Activated CD4-positive, alpha-beta T cell treated with anti-CD3 and anti-CD28 coated beads for 48 hours (primary cell): ENCODE measurements around the gene KDM4B.

Source experiments
- DNase-seq: peaks from one replicate; pipeline ENCODE4 v3.0.0-alpha.2; 2020

KDM4B gene

DNA sequence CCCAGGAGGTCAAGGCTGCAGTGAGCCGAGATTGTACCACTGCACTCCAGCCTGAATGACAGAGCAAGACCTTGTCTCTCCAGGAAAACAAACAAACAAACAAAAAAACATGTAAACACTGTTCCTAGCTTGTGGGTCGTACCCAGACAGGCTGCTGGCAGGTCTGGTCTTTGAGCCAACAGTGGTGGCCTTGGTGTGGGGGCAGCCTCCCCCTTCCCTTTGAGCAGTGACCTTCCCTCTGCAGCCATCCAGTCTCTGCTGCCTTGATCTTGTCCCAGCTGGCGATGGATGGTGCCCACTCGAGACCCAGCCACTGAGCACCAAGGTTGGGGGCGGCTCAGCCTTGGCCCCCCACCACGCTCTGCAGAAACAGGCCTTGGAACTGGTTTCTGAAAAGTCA lies 143.3 kb downstream of the KDM4B start:
- no peak for DNase-seq

DNA sequence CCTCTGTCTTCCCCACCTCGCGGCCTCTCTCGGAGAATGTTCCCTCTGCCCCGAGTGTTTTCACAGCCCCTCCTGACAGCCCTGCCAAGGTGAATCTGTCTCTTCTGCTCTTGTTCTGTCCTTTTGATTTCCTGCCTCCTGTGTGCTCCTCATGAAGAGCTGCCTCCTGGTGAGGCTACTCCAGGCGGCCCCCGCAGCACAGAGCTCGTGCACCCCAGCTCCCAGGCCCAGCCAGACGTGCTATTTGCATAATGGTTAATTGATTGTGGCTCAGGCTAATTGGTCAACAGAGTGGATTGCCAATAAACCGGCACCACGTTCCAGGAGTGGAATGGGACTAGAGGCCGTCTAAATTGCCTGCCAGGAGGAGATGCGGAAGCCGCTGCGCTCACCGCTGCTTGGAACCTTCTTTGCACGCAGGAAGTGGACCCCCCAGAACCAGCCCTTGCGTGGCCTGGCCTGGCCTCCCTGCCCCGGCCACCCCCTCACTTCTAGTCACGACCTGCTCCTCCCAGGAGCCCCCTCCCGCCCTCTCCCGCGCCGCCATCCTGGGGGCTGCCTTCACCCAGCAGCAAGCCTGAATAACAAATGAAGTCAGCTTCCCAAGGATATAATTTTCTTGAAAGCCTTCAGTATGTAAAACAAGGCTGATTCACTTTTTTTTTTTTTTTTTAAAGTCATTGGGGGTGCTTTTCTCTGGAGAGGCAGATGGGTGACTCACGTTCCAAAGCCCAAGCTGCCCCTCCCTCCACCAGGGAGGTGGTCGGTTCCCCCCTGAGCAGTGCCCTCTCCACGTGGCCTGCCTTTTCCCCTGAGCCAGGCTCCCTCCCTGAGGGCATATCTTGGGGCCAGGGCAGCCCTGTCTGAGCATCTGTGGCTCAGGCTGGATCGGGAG lies 144.0 kb downstream of the KDM4B start:
- no peak for DNase-seq

DNA sequence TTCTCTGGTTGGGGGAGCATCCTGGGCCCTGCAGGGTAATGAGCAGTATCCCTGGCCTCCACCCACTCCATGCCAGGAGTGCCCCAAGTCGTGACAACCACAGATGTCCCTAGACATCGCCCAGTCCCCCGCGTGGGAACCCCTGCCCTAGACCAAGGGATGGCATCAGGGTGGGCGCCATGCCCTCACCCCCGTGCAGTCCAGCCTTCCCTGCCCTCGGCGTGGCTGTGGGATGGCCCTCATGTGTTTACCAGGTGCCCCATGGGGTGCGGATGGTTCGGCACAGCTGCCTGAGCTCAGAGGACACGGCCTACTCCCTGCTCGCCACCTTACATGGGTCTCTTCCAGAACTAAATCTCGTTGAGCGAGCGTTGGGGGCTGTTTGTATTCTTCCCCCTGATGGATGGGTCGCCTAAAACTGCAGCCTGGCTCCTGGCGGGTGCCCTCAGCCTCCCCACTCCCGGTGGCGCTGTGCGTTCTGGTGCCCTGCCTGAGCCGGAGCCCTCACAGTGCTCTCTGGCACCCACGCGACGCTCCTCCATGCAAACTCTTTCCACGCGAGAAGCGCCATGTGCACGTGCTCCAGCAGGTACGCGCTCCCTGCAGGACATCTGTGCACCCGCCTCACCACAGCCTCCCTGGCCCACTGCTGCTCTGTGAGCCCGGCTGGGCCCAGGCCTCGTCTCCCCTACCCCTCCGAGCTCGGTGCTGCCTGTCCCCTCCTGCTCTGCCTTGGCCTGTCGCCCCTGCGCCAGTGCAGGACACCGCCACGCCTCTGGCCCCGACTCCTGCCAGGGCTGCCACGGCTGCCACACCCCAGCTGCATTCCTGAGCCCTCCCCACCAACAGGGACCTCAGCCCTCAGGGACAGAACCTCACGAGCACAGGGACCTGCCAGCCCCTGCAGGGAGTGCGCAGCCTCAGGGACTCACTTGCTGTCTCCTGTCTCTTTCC lies 145.0 kb downstream of the KDM4B start:
- no peak for DNase-seq

DNA sequence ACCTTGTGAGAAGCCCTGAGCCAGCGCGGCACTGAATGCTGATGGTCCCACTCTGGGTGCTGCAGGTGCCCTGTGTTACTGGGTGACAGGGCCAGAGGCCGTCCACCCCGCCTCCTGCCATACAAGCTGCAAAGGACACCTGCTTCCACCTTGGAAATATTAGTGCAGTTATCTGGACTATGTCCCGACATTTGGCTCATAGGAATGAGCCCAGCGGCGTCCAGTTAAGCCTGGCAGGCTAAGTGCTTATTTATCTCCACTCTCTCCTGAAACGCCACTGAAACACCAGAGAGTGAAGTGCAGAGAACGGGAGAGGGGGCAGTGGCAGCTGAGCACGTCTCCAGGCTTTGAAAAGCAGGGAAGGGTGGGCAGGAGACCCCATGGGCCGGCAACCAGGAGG lies 145.8 kb downstream of the KDM4B start:
- DNase-seq: no peak

DNA sequence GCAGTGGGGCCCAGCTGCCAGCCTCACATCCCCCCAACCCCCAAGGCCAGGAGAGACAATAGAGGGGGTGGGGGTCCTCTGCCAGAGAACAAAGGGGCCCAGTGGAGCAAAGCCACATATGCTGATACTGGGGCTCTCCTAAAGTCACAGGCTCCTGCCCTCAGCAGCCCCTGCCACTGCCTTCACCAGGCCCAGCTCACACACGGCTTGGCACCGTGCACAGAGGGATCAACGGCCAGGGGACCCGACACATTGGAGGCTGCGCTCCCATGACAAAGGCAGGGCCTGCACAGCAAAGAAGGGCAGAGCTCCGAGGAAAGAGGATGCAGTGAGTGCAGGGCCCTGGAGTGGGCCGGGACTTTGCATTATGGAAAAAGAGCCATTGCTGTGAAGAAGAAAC lies 146.4 kb downstream of the KDM4B start:
- DNase-seq: no peak

DNA sequence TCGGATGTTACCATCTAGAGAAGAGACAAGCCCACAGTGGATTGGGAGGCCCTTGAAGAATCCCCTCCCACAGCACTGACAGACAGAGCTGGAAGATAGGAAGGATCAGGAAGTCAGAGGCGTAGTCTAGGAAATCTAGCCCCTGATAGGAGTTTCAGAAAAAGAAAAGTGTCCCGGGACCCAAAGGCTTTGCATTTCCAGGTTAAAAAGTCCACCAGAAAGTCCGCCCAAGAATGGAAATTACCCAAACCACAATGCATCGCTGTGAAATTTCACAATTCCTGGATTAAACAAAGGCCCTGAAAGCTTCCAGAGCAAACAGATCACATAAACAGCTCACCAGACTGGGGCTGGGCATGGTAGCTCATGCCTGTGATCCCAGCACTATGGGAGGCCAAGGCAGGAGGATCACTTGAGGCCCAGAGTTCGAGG lies 146.9 kb downstream of the KDM4B start:
- no peak for DNase-seq

DNA sequence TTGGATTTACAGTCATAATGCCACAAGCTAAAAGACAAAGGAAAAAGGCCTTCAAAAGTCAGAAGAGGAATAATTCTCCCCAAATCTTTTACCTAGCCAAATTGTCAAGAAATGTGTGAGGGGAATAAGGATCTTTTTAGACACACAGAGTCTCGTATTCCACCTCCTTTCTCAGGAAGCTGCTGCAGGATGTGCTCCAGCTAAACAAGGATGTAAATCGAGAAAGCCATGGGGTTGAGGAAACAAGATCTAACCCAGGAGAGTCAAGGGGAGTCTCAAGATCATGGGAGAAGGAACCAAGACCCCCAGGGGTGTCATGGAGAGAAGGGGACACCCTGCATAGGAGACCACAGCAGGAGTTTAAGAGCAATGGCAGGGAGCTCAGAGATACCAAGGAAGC lies 147.4 kb downstream of the KDM4B start:
- no peak for DNase-seq

DNA sequence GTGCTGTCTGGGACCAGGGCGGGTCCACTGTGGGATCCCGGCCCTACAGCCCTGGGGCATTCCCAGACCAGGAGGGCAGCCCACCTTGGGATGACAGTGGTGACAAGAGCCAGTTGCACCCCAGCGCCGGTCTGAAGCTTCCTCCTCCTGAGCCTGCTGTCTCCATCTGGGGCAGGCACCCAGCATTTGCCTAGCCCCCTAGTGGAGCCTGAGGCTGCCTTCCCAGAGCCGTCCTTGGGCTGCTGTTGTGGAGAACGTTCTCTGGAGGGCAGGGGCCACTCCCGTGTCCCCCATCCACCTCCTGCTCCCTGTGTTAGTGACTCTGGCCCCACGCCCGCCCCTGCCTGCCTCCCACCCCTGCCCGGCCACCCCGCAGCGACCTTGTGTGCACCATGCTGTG lies 148.5 kb downstream of the KDM4B start:
- no peak for DNase-seq

DNA sequence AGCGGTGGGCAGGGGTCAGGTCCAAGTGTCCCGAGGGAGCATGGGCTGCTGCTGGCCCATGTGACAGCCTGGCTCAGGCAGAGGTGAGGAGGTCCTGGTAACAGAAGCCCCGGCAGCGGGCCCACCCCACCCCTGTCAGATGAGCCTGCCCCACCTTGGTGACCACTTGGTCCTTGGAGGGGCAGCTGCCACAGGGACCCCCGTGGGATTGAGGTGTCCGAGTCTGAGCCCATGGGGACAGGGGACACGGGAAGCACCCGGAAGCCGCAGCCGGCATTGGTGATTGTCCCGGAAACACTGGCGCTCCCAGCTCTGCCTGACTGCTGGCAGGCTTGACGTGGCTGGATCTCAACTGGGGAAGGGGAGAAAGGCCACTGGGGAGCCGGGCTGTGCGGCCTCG lies 149.1 kb downstream of the KDM4B start:
- no peak for DNase-seq

DNA sequence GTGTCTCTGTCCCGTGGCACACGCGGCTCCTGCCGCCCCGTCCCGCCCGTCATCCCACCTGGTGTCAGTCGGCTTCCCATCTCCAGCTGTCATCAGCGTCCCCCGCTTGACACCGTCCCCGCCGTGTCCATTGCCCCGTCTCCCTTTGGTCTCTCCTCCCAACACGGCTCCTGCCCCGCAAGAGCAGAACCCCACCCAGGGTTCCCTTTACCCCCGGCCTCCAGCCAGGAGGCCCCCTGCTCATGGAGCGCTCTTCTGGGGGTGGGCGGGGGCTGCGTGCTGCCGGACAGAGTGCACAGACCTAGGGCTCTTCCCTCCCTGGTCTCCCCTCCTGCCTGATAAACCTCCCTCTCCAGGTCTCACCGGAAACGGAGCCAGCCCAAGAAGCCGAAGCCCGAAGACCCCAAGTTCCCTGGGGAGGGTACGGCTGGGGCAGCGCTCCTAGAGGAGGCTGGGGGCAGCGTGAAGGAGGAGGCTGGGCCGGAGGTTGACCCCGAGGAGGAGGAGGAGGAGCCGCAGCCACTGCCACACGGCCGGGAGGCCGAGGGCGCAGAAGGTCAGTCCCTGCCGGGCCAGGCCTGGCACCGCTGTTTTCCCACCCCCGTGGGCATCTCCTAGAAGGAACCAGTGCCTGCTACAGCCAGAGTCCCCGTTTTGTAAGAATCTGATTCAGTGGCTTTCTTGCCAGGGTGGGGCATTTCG lies 150.5 kb downstream of the KDM4B start:
- DNase-seq: no peak

DNA sequence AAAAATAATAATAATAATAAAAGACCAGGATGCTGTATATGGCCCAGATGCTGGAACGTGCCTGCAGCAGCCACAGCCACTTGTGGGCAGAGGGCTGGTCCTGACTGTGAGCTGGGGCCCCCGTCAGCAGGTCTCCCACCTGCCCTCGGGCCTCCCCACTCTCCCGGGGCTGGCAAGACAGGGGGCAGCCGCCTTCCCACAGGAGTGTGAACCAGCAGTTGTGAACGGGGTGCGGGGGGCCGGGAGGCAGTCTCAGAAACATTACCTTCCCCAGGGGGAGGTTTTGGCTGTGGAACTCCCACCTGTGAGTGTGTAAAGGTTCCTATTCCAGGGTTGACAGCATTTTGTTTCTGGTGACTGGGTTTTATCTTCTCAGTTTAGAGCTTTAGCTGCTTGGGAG lies 151.4 kb downstream of the KDM4B start:
- DNase-seq: no peak

DNA sequence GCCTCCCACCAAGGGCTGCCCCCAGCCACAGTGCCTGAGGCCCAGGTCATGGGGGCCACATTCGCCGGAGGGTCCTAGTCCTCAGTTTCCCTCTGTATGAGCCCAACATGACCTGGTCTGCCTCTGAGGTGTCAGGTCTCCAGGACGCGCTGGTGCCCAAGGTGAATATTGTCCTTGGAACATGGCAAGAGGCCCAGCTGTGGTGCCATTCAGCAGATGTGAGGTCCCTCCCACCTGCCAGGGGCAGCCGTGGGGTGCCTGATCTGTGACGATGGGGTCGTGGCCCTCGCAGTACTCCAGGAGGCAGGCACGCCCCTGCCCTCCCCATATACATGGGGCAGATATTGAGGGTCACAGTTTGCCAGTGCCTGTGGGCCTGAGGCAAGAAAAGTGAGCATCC lies 151.9 kb downstream of the KDM4B start:
- DNase-seq: no peak

DNA sequence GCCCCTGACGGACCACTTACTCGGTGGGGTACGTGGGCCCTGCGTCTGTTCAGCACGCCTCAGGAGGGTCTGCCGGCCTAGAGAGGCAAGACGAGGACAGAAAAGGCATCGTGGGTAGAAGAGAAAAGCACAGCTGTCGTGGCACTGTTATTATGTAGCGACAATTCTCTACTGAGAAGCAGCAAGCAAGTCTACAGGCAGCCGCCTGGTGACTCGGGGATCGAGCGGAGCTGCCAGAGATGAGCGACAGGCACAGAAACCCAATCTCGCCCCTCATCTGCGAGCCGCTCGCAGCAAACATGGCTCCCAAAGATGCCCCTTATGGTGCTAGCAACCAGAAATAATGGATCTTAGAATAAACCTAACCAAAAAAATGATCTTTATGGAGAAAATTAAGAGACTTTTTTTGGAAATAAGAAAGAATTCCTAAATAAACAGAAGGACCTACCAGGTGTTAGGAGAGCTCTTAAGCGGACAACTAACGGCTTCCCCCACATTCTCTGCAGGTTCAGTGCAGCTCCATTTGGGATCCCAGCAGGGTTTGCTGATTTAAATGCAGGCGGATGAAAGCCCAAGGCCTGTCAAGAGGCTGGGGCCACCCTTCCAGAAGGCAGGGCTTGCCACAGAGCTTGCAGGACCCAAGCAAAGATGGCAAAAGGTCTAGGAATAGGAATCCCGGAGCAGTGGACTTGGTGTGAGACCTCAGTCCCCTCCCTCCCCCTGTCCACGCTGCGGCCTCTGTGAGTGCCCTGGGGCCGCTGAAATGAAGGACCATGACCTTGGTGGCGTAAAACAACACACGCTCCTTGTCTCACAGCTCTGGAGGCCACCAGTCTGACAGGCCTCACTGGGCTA lies 152.6 kb downstream of the KDM4B start:
- no peak for DNase-seq

DNA sequence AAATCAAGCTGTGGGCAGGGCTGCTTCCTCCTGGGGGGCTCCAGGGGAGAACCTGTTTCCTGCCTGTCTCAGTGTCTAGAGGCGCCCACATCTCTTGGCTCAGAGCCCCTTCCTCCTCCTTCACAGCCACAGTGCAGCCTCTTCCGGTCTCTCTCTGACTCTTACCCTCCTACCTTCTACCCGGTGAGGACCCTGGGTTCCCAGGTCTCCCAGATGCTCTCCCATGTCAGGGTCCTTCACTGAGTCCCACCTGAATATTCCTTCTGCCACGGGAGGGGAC lies 153.1 kb downstream of the KDM4B start:
- no peak for DNase-seq

DNA sequence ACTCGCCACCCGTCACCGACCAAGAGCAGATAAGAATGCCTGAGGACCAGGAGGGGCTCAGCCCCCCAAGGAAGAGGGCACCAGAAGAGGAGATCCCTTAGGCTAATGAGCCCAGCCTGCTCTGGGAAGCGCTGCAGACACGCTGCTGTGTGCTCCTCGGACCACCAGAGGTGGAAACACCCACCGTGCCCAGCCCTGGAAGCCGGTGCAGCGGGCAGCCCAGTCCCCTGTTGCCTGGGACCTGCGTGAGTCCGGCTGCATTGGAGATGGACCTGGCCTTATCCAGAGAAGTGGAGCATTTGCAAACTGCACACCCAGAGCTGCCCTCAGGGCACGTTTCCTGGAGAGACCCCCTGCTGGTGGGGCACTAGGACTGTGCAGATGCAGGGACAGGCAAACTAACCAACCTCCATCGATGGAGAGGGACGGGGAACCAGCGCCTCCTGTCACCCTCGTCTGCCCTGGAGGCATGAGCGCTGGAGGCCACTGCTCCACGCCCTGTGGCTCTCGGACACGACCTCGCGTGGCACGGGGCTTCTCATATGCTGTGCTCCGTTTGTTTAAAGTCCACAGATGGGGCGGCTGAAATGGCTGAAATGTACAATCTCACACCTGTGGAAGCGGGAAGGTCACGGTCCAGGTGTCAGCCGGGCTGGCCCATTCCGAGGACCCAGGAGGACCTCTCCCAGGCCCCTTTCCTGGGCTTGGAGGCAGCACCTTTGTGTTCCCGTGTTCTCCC lies 153.9 kb downstream of the KDM4B start:
- no peak for DNase-seq

DNA sequence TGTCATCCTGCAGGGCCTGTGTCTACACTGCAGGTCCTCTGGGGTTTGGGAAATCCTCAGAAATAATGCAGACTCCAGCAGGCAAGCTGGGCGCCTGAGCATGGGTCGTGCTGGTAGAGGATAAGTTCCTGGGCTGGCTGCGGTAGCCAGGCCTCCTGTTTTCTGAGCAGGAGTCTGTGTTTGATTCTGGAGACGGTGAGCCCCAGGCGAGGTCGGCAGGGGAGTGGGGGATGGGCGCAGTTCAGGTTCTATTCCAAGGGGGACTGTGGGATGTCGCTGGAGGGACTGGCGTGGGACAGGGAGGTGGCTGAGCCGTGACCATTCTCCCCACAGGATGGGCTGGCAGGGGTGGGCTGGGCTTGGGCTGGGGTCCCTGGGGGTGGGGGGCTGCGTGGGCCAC lies 154.7 kb downstream of the KDM4B start:
- DNase-seq: no peak

DNA sequence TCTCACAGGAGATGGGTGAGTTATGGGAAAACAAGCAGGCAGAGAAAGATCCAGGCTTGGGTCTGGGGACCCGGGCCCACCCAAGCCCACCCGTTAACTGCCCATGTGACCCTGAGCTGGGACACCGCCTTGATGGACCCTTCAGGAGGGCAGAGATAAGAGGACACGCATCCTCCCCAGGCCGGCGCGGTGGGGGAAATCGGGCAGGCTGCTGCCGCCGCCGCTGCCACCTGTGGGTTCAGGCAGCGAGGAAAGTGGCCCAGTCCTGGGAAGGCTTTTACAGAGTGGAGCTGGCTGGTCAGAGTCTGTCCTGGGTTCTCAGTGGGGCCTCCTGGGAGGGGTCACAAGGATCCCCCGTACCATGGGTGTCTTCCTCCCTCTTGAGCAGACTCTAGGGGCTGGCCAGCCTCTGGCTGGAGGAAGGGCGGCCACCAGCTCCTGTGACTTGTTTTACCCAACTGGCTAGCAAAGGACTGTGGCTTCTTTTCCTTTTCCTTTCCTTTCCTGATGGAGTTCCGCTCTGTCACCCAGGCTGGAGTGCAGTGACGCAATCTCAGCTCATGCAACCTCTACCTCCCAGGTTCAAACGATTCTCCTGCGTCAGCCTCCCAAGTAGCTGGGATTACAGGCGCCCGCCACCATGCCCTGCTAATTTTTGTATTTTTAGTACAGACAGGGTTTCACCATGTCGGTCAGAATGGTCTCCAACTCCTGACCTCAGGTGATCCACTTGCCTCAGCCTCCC lies 155.4 kb downstream of the KDM4B start:
- no peak for DNase-seq

DNA sequence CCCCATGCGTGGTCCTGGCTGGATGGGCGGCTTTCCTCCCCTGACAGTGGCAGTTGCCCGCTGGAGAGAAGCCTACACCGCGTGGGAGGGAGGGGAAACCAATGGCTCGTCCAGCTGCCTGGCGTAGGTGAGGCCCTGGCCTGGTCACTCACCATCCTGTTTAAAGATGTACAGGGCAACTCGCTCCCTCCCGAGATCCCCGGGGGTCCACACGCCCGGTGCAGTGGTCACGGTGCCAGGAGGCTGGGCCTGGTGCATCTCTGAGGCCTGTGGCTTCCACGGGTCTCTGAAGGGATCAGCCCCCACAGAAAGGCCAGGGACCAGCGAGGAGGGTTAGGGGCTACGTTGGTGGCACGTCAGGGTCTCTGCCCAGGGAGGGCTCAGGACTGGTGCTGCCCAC lies 156.5 kb downstream of the KDM4B start:
- no peak for DNase-seq

DNA sequence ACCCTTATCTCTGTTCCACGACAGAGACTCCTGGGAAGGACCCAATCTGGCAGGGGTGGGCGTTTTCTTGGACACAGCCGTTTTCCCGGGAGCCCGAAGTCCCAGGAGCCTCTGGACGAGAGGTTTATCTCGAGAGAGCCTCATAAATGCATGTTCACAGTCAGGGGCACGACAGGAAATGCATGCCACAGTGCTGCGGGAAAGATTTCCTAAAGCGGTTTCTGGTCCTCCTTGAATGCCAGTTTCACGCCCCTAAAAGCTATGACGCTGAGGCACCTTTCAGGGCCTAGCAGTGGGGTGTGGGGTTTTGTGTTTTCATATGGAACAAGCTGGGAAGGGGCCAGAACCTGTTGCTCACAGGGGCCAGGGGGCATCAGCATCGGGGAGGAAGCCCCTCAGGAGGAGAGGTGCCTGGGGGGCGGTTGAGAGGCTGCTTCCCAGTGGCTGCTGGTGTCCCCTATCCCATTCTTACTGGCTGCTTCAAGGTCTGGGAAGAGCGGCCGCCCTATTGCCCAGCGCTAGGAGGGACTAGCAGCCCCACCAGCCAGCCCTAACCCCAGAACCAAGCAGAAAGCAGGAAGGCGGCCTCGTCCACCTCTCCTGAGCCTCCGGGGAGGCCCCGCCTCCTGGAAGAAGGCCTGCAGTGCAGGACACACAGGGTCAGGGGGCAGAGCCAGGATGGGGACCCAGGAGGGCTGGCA lies 157.0 kb downstream of the KDM4B start:
- no peak for DNase-seq

DNA sequence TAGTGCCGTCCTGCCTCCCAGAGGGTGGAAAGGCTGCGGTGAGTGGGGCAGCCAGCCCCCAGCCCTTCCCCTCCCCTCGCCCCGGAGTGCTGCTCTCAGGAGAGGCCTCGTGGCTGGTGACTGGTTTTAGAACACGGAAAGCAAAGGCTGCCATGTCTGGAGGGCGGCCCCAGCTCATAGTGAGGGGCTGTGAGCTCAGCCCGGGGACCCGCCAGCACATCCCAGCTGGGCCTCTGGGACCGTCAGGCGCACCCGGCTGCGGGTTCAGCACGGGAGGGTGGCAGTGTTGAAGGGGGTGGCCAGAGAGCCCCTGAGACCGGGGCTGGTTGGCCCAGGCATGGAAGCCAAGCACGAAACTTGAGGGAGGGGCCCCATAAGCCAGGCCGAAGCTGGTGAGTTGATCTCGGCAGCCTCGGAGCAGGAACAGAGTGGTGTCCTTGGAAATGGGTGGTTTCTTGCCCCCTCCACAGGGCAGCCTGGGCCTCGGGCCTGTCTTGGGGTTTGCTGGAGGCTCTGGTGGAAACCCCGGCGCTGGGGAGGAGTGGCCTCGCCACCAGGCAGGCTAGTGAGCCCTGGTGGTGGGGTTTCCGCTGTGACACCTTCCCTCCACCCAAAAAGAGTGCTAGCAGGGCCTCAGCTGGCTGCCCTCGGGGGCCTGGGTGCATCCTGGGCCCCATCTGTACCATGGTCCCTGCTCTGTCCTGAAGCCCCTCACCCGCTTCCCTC lies 157.7 kb downstream of the KDM4B start:
- DNase-seq: no peak
